ENCODE data around the gene FAM20C. TPM values are rescaled to one million over a fixed set of nuclear protein-coding genes. Genes with fewer than 3 reads are reported as not detected.

The FAM20C gene
- total RNA-seq, 1 donor from 2014 or later: 0.70 TPM

DNA sequence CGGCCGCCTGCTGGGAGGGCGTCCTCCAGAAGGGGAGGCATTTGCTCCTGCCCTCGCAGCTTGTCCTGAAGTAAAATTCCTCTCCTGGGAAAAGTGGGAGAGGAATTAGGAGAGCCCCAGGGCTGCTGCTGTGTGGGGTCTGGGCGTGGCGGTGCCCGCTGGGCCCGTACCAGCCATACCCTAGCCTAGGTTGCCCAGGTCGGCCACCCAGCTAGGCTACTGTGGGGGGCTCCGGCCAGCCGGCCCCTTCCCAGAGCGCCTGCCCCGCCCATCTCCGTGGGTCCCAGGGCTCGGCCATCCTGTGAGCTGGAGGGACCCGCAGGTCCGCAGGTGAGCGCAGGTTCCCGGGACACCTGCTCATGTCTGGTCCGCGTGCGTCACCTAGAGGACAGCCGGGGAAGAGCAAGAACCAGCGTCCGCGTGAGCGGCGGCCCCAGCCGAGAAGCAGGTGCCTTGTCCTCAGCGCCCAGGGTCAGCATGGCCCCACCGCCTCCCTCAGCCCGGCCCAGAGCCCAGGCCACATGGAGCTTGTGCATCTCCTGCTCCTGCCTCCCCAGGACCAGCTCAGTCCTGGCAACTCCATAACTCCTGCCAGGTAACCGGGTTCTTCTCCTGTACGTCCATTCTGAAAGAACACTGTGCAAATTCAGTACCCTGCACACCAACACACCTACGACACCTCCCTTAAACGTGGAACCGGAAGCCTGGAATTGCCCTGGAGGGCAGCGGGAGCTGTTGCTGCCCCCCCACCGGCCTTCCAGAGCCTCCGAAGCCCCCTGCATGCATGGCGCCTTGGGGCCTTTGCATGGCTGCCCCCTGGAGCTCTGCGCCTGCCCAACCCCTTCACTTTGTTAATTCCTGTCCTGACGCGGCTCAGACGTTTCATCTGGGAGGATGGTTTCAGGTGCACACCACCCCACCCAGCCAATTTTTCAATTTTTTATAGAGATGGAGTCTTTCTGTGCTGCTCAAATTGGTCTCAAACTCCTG lies 74.8 kb downstream of the FAM20C start:
- intact Hi-C loops (cut with micrococcal nuclease): no loop called here

DNA sequence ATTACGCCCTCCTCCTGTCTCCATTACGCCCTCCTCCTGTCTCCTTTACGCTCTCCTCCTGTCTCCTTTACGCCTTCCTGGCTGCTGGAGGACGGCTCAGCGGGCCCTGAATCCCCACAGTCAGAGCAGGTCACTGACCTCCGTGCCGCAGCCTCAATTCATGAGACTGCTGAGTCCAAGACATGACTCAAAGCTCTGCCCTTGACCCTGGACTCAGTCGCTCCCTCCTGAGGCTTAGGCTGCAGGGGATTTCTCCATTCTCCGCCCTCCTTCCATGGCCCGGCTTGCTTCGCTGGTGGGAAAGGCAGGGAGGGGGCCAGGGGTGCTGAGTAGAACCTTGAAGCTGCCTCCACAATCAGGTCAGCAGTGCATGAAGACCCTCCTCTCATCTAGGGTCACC lies 76.6 kb downstream of the FAM20C start:
- intact Hi-C loops (cut with micrococcal nuclease): no loop called here

DNA sequence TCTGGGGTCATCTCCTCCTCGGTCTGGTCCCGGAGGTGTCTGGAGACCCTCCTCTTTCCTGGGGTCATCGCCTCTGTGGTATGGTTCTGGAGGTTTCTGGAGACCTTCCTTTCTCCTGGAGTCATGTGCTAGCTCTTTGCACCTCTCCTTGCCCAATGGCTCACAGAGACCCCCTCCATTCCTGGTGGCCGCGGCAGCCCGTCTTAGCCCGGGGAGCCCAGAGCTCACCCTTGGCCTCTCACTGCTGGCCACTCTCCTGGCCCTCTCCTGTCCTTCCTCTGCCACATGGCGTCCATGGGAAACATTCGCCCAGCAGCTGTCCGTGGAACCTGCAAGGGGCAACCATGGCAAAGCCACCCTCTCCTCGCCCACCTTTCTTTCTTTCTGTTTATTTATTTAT lies 77.3 kb downstream of the FAM20C start:
- intact Hi-C loops (cut with micrococcal nuclease): no loop called here

GRCh38 chr7:270351-270983 lies 78.1 kb downstream of the FAM20C start:
- intact Hi-C loops (cut with micrococcal nuclease): no loop called here

- intact Hi-C loops (cut with micrococcal nuclease): no loop called here
Measured at GRCh38 chr7:271266-272107, 79.1 kb downstream of the FAM20C start.

- intact Hi-C loops (cut with micrococcal nuclease): no loop called here
Measured at GRCh38 chr7:272108-272615, 79.8 kb downstream of the FAM20C start.

DNA sequence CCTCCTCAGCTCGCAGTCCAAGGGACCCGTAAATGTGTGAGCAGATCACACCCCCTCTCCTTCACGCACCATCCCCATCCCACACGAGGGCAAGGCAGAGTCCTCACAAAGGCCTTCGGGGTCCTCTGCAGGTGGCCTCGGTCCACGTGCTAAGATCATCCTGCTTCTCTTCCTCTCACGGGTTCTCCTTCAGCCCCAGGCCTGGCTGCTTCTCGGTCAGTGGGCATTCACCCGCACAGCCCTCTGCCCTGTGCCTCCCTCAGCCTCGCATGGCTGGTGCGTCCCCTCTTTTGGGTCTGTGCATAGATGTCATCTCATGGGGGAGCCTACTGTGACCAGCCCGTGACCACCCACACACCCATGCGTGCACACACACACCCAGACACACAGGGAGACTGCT lies 80.3 kb downstream of the FAM20C start:
- intact Hi-C loops (cut with micrococcal nuclease): no loop called here

- intact Hi-C loops (cut with micrococcal nuclease): no loop called here
Measured at GRCh38 chr7:273327-273726, 81.0 kb downstream of the FAM20C start.

GRCh38 chr7:274266-274665 lies 81.9 kb downstream of the FAM20C start:
- intact Hi-C loops (cut with micrococcal nuclease): no loop called here

- intact Hi-C loops (cut with micrococcal nuclease): no loop called here
Measured at GRCh38 chr7:276230-276835, 84.0 kb downstream of the FAM20C start.

DNA sequence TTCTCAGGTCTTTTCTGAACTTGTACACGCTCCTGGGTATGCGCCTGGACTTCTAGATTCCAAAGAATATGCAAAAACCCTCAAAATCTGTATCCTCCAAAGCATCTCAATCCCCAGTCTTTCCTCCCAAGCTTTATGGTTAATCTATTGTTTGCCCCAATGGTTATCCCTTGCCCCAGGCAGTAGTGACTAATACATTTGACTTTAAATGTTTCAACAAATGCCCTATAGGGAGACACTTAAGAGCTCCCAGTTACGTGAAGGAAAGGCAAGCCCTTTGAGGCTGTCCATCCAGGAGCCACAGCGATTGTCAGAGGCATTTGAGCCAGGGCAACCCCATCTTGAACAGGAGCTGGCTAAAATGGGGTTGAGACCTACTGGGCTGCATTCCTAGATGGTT lies 84.9 kb downstream of the FAM20C start:
- intact Hi-C loops (cut with micrococcal nuclease): no loop called here

DNA sequence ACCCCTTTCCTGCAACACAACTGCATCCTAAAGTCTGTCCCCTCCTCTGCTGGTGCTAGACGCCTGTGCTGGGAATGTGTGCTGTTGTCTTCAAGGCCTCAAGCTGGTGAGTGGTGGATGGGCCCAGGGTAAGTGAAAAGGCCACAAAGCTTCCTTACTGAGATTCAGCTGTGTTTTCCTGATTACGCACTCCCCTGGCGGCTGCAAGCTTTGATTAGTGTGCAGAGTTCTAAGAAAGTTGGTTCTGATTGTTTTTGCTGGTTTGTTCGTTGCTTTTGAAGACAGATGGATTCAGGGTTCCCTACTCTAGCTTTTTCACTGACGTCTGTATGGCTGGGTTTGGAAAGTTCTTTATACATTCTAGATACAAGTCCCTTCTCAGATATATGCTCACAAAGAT lies 85.7 kb downstream of the FAM20C start:
- intact Hi-C loops (cut with micrococcal nuclease): no loop called here

DNA sequence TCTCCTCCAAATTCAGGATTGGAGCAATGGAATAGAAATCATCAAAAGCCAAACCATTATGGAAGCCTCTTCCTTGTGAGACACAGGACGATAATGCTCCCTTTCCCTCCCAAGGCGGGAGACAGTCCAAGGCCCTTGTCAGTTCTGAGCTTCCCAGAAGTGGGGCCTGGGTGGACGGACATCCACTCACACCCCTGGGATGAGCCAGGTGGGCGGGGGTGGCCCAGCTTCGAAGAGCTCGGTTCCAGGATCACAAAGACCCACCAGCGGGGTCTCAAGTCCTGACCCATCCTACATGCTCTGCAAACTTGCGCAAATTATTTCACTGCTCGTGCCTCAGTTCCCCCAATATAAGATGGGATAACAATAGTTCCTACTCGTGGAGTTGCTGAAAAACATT lies 87.5 kb downstream of the FAM20C start:
- intact Hi-C loops (cut with micrococcal nuclease): no loop called here

DNA sequence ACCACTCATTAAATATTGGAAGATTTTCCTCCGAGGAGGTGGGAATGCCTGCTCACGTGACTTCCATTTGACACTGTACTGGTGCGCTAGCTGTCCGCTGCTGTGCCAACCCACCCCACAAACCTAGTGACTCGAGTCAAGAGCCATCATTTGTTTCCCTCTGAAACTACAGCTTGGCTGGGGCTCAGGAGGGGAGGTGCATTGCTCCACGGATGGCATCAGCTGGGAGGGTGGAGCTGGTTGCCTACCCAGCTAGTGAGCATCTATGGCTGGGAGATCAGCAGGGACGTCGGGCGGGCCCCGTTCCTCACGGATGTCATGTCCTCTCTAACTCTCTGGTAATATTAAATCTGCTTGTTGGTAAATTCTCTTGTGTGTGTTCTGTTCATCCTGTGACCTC lies 88.1 kb downstream of the FAM20C start:
- intact Hi-C loops (cut with micrococcal nuclease): no loop called here

DNA sequence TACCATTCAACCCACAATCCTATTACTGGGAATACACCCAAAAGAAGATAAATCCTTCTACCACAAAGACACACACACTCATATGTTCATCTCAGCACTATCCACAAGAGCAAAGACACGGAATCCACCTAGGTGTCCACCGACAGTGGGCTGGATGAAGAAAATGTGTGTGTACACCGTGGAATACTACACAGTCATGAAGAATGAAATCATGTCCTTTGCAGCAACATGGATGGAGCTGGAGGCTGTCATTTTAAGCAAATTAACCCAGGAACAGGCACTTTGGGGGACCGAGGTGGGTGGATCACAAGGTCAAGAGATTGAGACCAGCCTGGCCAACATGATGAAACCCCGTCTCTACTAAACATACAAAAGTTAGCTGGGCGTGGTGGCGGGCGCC lies 89.3 kb downstream of the FAM20C start:
- intact Hi-C loops (cut with micrococcal nuclease): no loop called here

- intact Hi-C loops (cut with micrococcal nuclease): no loop called here
Measured at GRCh38 chr7:282621-283020, 90.2 kb downstream of the FAM20C start.

DNA sequence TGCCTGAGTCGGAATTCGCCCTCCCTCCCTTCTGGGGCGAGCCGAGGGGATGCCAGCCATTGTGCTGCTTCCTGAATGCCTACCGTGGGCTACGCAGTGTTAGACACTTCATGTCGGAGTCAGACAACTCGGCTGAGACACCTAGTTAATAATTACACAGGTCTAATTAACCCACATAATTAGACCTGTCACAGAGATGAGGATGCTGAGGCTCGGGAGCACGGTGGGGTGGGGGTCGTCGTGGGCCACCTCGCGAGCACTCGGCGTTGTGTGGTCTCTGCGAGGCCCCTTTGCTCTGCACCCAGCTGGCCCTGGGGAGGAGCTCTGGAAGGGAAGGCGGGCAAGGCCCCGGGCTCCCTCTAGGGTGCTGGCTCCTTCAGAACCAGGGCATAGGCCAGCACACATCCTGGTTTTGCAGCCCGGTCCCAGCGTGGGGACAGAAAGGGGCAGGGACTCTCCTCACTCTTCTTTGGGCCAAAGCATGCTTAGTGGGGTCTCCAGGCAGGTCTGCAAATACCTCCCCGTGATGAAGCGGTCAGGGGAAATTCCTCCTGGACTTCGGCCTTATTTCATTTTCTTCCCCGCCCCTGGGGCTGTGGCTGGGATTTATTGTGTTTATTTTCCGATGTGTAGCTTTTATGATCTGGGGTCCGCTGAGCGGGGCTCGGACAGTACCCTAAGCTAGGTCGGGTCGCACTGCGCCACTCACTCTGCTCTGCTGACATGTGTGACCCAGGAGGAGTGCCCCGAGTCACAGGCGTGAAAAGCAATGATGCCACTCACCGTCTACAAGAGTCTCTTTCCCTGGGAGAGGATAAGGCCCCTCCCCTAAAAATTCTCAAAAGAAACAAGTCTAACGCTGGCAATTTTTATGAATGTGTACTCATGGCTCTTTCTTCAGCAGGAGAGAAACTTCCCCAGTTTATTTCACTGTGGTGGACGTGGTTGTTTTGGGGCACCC lies 92.7 kb downstream of the FAM20C start:
- intact Hi-C loops (cut with micrococcal nuclease): no loop called here

DNA sequence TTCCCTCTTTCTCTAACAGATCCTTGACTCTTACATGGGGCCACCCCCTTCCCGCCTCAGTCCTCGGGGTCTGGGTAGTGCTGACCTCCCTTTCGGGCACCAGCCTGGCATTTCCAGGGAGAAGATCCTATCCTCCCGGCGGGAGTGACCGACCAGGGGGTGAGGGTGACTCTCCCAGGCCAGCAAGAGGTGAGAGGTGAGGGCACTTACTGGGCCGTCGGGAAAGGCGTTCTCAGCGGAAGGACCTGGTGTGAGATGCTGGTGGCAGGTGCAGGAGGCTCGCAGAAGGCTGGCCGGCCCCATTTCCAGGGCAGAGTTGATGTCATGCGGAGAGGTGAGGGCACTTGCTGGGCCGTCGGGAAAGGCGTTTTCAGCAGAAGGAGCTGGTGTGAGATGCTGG lies 93.4 kb downstream of the FAM20C start:
- intact Hi-C loops (cut with micrococcal nuclease): no loop called here

DNA sequence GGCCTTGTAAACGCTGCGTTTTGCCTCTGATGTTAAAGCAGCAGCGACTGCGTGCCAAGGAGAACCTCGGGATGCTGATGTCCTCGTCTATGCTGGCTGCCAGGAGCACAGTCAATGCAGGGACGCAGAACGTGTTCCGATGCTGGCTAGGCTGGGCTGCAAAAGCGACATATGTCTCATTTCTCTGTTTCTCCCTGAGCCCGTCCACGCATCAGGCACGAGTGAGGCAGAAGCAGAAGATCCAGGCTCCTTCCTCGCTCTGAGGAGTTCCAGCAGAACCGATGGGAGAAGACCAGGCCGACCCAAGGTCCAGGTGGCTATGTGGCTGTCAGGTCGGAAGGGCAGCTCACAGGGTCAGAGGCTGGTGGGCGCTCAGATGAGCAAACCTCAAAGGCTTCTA lies 93.9 kb downstream of the FAM20C start:
- intact Hi-C loops (cut with micrococcal nuclease): no loop called here

GRCh38 chr7:288671-289101 lies 96.3 kb downstream of the FAM20C start:
- intact Hi-C loops (cut with micrococcal nuclease): no loop called here
